ENCODE results near the gene FEN1.

Gene FEN1, protein sequence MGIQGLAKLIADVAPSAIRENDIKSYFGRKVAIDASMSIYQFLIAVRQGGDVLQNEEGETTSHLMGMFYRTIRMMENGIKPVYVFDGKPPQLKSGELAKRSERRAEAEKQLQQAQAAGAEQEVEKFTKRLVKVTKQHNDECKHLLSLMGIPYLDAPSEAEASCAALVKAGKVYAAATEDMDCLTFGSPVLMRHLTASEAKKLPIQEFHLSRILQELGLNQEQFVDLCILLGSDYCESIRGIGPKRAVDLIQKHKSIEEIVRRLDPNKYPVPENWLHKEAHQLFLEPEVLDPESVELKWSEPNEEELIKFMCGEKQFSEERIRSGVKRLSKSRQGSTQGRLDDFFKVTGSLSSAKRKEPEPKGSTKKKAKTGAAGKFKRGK

DNA sequence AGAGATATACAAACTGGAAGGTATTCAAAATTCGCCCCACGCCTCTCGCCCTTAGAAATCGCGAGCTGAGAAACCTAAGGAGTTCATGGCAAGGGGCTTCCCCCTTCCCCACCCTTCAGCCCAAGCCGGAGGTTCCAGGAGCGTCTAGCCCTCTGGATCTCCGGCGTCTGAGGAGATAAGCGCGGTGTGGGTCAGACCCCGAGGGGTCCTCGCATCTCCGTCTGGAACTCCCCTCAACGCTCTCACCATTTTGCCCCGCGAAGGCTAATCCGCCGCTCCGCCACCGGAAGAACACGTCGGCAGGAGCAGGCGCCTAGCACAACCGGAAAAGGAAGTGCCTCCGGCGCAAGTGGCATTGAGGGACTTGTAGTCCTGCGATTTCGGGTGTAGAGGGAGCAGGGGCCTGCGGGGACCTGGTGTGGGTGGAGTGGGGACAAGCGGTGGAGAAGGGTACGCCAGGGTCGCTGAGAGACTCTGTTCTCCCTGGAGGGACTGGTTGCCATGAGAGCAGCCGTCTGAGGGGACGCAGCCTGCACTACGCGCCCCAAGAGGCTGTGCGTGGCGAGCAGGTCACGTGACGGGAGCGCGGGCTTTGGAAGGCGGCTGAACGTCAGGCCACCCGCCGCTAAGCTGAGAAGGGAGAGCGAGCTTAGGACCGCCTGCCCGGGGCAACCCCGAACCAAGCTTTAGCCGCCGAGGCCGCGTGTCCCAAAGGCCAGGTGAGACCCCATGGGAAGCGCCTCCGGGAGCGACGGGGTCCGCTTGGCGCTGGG lies at the start of gene FEN1, which contains the start of gene TMEM258:
FEN1 (plus strand) TSS at position 602 of the 773 bp plus-strand sequence. CDS start 2,451 bp downstream, outside the sequence.
TMEM258 (minus strand) TSS at position 290 of the 773 bp plus-strand sequence; CDS start at position 249, 41 bp downstream.
- peak; percentile 94 for DNase-seq

GRCh38 chr11:61743486-61744095 lies 49.1 kb upstream of the FEN1 start:
- no peak for DNase-seq

DNA sequence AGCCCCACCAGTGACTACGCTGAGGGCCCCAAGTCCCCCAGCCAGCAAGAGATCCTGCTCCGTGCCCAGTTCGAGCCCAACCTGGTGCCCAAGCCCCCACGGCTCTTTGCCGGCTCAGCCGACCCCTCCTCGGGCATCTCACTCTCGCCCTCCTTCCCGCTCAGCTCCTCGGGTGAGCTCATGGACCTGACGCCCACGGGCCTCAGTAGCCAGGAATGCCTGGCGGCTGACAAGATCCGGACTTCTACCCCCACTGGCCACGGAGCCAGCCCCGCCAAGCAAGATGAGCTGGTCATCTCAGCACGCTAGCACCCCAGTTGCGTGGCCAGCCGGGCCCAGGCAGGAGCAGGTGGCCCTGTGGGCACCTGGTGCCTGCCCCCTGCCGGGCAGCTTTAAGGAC lies 48.5 kb upstream of the FEN1 start:
- DNase-seq = no peak

- DNase-seq = no peak
Observed at GRCh38 chr11:61744609-61745156, 48.0 kb upstream of the FEN1 start.

DNA sequence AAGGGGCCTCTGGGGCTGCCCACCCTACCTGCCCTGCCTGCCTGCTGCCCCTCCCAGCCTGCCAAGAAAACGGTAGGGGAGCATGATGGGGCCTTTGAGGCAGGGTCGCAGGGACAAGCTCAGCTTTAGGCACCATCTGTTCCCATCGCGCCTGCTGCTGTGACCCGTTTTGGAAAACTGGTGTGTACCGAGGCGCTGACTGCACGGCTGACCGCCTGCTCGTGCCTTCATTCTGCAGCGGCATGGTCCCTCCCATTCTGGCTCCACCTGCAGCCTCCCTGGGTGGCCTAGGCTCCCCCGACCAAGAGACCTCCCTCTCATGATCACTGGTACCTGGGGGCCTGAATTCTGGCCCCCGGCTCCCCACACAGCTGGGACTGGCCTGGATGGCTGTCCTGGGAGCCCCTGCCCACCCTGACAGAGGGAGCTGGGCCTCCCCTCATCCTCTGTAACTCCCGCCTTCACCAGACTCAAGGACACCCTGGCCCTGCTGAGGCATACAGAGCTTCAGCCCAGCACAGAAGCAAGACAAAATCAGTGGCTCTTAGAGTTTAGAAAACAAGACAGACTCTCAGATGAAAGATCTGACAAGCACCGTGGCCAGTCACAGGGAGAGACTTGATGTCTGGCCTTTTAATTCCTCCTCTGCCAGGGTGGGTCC lies 46.8 kb upstream of the FEN1 start:
- no peak for DNase-seq

DNA sequence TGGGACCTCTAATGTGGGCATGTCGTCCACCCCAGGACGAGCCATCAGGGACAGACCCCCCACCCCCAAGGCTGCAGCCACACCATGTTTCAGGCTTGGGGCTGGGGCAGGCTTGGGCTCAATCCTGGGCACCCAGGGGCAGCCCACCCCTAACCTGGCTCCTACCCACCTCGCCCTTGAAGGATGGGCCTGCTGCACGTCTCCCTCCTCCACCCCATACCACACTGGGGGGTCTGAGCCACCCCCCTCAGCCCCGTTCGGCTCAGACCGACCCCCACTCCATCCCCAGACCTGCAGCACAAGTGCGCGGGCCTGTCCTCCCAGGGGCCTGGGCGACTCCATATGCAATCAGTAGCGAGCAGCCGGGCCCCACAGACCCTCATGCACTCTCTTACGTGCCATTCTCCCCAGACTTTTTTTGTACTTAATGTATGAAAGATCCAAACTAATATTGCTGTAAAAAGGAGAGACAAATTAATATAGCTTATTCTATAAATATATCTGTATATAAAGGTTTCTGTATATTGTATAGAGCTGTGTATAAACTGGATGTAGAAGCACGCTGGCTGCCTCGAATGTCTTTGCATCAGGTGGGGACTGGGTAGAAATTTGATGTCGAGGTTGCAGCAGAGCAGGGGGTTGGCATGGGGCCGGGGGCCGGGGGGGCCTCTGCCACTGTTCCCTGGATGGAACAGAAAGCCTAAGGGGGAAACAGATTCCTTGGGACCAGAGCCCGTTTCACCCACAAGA lies 46.1 kb upstream of the FEN1 start:
- no peak for DNase-seq

DNA sequence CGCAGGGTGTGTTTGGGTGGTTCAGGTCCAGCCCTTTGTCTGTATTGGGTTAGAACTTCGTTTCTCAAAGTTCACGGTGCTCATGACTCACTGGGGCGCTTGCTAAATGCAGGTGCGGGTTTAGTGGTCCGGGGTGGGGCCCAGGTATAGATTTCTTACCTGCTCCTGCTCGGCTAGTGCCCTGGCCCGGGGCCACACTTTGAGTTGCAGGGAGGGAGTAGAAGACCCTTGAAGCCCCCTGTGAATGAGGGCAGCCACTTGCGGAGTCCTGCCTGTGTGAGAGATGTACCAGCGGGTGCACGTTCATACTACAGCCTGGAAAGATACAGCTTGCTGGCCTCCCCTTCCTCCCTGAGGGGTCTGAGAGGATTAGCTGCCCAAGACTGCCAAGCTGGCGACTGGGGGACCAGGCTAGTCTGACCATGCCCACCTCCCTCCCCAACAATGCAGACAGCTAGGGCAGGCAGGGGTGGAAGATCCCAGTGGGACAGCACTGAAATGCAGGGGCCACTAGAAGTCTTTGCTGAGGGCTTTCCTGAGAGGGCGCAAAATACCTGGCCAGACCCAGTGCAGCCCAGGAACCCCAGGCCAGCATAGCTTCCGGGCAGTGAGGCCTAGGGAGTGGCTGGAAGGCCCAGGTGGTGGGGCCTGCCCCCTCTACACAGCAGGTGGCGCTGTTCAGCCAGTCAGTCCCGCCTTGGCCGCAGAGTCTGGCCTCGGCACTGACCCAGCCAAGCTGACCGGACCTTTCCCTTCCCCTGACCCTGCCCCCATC lies 45.3 kb upstream of the FEN1 start:
- peak; percentile 76 for DNase-seq

GRCh38 chr11:61747967-61748285 lies 44.8 kb upstream of the FEN1 start:
- no peak for DNase-seq

GRCh38 chr11:61749591-61750217 lies 43.0 kb upstream of the FEN1 start:
- no peak for DNase-seq

- DNase-seq = no peak
Observed at GRCh38 chr11:61750631-61751273, 42.0 kb upstream of the FEN1 start.

GRCh38 chr11:61751384-61751783 lies 41.3 kb upstream of the FEN1 start:
- DNase-seq = no peak

- DNase-seq = peak; percentile 71
Observed at GRCh38 chr11:61752117-61752924, 40.4 kb upstream of the FEN1 start, which contains the start of gene MYRF. Gene MYRF (plus strand): TSS chr11:61752636. CDS start chr11:61752745, 109 bp downstream.

- DNase-seq = no peak
Observed at GRCh38 chr11:61752925-61753521, 39.7 kb upstream of the FEN1 start.

DNA sequence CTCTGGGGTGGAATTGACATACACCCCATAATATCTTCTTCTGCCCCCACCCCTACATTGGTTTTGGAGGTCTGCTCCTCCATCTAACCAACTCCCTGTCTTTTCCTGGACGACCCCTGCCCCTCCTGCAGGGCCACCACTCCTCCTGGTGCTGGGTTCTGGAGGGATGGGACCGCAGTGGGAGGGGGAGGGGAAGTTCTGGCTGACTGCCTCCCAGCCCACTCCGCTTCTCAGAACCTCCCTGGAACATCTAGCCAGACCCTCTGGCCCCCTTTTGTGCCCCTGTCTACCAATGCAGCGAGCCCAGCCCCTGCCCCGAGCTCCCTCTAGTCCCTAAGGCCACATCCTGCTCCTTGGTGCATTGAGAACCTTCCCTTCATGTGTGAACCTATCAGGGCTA lies 39.0 kb upstream of the FEN1 start:
- DNase-seq = no peak

DNA sequence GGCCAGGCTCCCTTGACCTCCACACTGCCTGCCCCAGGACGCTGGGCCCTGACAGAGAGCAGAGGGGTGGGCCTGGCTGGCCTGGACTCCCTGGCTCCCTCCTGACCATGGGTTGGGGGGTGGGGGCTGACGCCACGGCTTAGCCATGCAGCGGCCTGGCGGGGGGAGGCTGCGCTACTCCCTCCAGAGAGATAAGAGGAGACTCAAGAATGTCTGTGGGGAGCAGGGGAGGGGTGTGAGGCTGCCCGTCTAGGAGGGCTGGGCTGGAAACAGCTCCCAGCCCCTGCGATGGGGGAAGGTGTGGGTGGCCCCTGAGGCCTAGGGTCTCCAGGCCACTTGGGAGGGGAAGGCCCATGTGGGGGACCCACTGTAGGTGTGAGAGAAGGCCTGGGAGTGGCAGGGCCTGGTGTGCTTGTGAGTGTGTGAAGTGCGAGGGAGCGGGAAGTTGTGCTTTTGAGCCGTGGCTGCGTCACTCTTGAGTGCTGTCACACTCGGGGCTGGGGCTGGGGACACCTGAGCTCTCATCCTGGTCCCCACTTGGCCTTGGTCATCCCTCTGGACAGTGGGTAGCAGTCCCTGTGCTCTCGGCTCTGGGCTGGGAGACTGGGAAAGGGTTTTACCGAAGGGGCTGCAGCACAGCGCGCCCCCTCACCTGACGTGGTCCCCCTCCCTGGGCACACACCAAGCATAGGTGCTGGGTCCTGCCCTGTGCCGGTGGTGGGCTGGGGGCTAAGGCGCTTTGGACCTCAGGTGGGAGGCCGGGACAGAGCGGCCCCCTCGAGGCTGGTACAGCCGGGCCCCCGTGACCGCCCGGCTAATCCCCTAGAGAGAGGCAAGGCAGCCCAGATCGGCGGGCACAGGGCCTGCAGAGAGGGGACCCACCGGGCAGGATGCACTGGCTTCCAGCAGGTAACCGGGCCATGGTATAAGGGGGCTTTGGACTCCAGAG lies 37.9 kb upstream of the FEN1 start:
- no peak for DNase-seq

- DNase-seq = no peak
Observed at GRCh38 chr11:61756147-61756451, 36.6 kb upstream of the FEN1 start.

- DNase-seq = peak; percentile 55
Observed at GRCh38 chr11:61756452-61757212, 36.1 kb upstream of the FEN1 start.
